DMS53 treated with DMSO at 0.1 percent for 48 hours (cell line): ENCODE data around the gene CTNNAL1.
A peak's percentile ranks its signal among the peaks of the same experiment; 100 is the strongest.
"Not testable (repeated sequence)": the region's sequence is repeated elsewhere in the genome, so short reads cannot be mapped to it uniquely, and the experiment has no call there.

Source experiments
- DNase-seq: peaks from one replicate; lab custom pipeline; 2025; ENCODE audit not compliant: unreplicated experiment; lab: John Stamatoyannopoulos, UW

Gene CTNNAL1

DNA sequence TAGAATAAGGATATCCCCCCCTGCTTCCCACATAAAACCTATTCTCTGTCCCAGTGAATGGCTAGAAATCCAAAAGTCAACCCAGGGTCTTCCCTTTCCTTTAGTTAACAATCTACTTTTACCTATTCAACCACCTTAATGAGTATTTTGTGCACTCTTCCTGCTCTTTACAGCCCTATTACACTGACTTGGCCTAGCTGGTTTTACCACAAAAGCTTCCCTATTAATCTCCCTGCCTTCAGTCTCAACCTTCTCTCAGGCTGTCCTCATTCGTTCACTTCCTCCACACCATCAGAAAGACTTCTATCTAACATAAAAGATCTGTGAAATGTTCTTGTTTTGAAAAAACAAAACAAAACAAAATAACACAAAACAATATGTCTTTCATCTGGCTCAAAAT is 16.2 kb downstream of the CTNNAL1 start:
- DNase-seq = no peak

DNA sequence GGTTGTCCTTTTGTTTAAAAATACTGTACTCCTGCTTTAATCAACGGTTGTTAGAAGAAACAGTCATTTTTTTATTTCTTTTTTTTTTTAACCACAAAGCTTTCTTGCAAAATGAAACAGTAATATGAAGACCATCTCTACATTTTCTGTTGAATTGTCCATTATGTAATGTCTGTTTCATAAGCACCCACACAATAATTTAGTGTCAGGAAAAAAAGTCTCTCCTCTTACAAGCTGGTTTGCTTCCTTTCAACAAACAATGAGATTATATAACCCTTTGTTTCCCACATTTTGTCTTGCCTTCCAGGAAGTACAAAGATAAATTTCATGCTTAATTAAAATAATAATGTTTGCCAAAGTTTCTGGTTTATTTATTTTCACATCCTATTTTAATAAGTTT is 16.7 kb downstream of the CTNNAL1 start:
- DNase-seq = no peak

- no peak for DNase-seq
Observed at GRCh38 chr9:108994695-108995094, 18.6 kb downstream of the CTNNAL1 start.

GRCh38 chr9:108991479-108991878 is 21.8 kb downstream of the CTNNAL1 start:
- no peak for DNase-seq

DNA sequence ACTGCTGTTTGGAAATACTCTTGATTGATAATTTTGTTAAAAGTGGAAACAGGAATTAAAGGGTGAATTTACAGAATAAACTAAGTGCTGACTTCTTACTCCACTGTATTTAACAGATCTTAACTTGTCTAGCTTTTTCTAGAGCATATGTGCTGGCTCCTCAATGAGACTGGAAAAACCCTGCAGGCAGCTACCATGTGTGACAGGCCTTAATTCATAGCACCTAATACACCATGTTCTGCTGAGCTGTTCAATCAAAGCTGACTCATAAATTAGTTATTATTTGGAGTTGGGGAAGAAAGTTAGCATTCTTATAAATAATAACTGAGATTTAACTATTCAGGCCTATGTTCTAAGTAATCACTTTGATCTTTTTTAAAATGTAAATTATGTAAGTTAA is 29.4 kb downstream of the CTNNAL1 start:
- DNase-seq = no peak

- no peak for DNase-seq
Observed at GRCh38 chr9:108980893-108981292, 32.4 kb downstream of the CTNNAL1 start.

GRCh38 chr9:108978205-108978604 is 35.1 kb downstream of the CTNNAL1 start:
- no peak for DNase-seq

- no peak for DNase-seq
Observed at GRCh38 chr9:108973895-108974294, 39.4 kb downstream of the CTNNAL1 start.

GRCh38 chr9:108972626-108973209 is 40.6 kb downstream of the CTNNAL1 start:
- no peak for DNase-seq

DNA sequence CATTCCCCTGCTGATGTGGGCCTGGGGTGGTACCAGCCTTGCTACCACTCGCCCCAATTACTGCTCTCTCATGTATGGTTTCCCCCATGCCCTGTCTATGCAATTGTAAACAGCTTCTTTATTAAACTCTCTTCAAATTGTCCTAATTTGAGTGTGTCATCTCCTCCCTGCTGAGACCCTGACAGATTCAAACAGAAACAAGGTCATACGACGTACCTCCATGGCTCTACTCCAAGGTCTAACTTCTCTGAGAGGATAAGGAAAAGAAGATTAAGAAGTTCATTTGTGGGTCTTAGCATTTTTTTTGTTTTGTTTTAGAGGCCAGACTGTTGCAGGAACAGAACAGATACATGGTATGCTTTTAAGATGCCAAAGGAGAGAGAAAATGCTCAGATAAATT is 41.1 kb downstream of the CTNNAL1 start:
- no peak for DNase-seq

GRCh38 chr9:108971392-108971791 is 41.9 kb downstream of the CTNNAL1 start:
- not testable (repeated sequence) for DNase-seq

GRCh38 chr9:108967916-108968315 is 45.4 kb downstream of the CTNNAL1 start:
- no peak for DNase-seq

GRCh38 chr9:108963459-108964143 is 49.7 kb downstream of the CTNNAL1 start:
- DNase-seq = no peak

- DNase-seq = no peak
Observed at GRCh38 chr9:108961151-108961550, 52.1 kb downstream of the CTNNAL1 start.

DNA sequence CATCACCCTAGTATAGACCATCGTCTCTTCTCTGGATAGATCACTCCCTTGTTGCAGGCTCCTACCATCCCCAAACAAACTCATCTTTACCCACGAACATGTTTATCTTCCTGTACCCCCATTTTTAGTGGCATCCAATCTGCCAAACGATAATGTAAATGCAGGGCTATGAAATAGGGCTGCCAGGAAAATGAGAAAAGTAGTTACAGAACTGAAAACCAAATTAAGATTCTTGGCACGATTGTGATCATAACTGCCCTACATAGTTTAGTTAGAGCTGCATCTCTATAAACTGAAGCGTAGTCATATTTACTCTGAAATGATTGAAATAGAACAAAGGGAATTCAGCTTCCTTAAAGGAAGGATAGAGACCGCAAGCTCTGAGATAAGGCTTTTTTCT is 53.0 kb downstream of the CTNNAL1 start:
- no peak for DNase-seq

DNA sequence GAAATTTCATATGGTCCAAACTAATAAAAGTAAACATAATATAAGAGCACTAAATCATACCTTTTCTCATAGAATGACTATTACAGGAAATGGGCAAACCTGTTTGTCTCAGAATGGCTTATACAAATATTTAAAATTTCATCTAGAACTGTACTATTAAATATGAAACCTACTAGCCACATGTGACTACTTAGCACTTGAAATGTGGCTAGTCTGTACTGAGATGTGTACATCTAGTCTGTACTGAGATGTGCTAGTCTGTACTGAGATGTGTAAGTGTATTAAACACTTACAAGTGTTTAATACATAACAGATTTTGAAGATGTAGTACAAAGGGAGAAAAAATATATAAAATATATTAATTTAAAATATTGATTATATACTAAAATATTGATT is 56.7 kb downstream of the CTNNAL1 start:
- peak; percentile 5 for DNase-seq

GRCh38 chr9:108956022-108956630 is 57.2 kb downstream of the CTNNAL1 start:
- no peak for DNase-seq

- peak; percentile 30 for DNase-seq
Observed at GRCh38 chr9:108953983-108954574, 59.2 kb downstream of the CTNNAL1 start.

DNA sequence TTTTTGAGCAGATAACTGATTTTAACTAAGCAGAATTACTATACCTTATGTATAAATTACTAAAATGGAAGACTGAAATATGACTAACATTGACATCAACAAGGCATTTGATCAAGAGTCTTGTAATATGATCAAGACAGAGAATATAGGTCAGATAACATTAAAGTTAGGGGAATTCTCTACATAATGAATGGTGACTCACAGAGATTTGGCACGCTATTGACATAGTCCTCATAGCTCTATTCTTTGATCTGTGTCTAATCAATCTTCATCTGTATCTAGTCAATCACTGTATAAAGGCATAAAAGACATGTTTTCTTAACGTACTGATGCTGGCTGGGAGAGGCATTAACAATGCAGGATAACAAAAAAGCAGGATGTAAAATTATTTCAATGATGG is 61.7 kb downstream of the CTNNAL1 start:
- no peak for DNase-seq

DNA sequence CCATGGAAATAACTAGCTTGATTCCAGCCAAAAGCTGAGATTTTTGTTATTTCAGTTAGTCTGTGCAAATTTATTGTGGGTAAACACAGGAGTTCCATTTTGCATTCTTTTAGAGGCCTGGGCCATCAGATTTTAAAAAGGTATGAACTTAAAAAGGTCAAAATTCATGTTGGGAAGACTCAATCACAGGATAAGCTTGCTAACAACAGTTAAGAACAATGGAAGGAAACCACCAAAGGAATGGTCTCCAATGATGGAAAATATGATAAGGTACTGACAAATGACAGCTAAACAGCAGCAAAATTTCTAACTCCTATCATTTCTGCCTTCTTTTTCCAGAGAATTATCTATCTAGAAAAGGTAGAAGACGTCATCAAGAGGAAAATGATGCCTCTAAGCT is 63.1 kb downstream of the CTNNAL1 start:
- no peak for DNase-seq

DNA sequence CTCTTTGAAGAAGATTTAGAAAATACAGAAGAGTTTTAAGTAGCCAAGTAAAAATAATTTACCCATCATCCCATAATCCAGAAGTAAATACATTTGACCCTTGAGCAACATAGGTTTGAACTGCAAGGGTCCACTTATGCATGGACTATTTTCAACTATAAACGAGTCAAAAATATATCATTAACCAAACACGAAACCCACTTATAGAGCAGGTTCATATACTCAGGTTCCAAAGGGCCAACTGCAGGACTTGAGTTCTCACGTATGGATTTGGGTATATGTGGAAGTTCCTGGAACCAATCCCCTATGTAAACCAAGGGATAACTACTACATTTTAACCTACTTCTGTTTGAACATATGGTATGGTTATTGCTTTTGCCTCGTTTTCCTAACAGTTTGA is 73.3 kb downstream of the CTNNAL1 start:
- no peak for DNase-seq
